SK-N-SH treated with all-trans-retinoic acid at 6 μM for 48 hours (cell line): ENCODE data around the gene CFAP20DC.
"Not testable (repeated sequence)": the region's sequence is repeated elsewhere in the genome, so short reads cannot be mapped to it uniquely, and the experiment has no call there.

Experiments
- ATAC-seq: fragments of 200-7000 bp; cut with Tn5 transposase; 3 replicates; pipeline ENCODE4 v1.9.1; 2020; ENCODE audit warnings: mild to moderate bottlenecking, moderate library complexity
- ARNTL ChIP-seq: fragments of 450-650 bp; formaldehyde crosslinking; IDR thresholded peaks from 2 replicates; pipeline ENCODE4 v1.5.0; 2020; ENCODE audit warnings: low read depth, mild to moderate bottlenecking, moderate library complexity, borderline replicate concordance
- BACH2 ChIP-seq: fragments of 250-450 bp; sonication (Bioruptor Pico); IDR thresholded peaks from 2 replicates; pipeline ENCODE4 v1.9.0; 2021; ENCODE audit warnings: mild to moderate bottlenecking, borderline replicate concordance
- ESRRG ChIP-seq: fragments of 250-450 bp; sonication (Bioruptor Pico); IDR thresholded peaks from 2 replicates; pipeline ENCODE4 v1.6.1; 2021; ENCODE audit warnings: mild to moderate bottlenecking
- GLIS3 ChIP-seq: fragments of 250-450 bp; sonication (Bioruptor Pico); IDR thresholded peaks from 2 replicates; pipeline ENCODE4 v1.5.0; 2020; ENCODE audit warnings: mild to moderate bottlenecking, moderate library complexity
- ISL1 ChIP-seq: fragments of 250-450 bp; sonication (Bioruptor Pico); IDR thresholded peaks from 2 replicates; pipeline ENCODE4 v2.1.2; 2022; ENCODE audit warnings: mild to moderate bottlenecking, moderate library complexity
- OSR1 ChIP-seq: fragments of 250-450 bp; sonication (Bioruptor Pico); IDR thresholded peaks from 2 replicates; pipeline ENCODE4 v1.8.0; 2022; ENCODE audit warnings: moderate library complexity, mild to moderate bottlenecking, inconsistent platforms
- PPARA ChIP-seq: fragments of 250-450 bp; sonication (Bioruptor Pico); IDR thresholded peaks from 2 replicates; pipeline ENCODE4 v1.5.0; 2020; ENCODE audit warnings: mild to moderate bottlenecking, borderline replicate concordance
- RARB ChIP-seq: fragments of 250-450 bp; sonication (Bioruptor Pico); IDR thresholded peaks from 2 replicates; pipeline ENCODE4 v1.8.0; 2021; ENCODE audit warnings: mild to moderate bottlenecking, moderate library complexity
- TCF4 ChIP-seq: fragments of 250-450 bp; sonication (Bioruptor Pico); IDR thresholded peaks from 2 replicates; pipeline ENCODE4 v1.8.0; 2021; ENCODE audit warnings: mild to moderate bottlenecking, moderate library complexity, borderline replicate concordance
- ZFP3 ChIP-seq: fragments of 250-450 bp; sonication (Bioruptor Pico); IDR thresholded peaks from 2 replicates; pipeline ENCODE4 v1.5.0; 2020; ENCODE audit warnings: mild to moderate bottlenecking, moderate library complexity
- ZFP30 ChIP-seq: fragments of 450-650 bp; formaldehyde crosslinking; IDR thresholded peaks from 2 replicates; pipeline ENCODE4 v1.5.0; 2022; ENCODE audit warnings: mild to moderate bottlenecking, moderate library complexity
- ZNF565 ChIP-seq: fragments of 450-650 bp; formaldehyde crosslinking; conservative IDR thresholded peaks from 2 replicates; pipeline ENCODE4 v1.5.0; 2020; ENCODE audit warnings: low read depth, mild to moderate bottlenecking, moderate library complexity
- ZNF70 ChIP-seq: fragments of 450-650 bp; formaldehyde crosslinking; IDR thresholded peaks from 2 replicates; pipeline ENCODE4 v1.5.0; 2020; ENCODE audit warnings: mild to moderate bottlenecking, moderate library complexity
- ZNF8 ChIP-seq: fragments of 450-650 bp; formaldehyde crosslinking; IDR thresholded peaks from 2 replicates; pipeline ENCODE4 v1.5.0; 2020; ENCODE audit warnings: mild to moderate bottlenecking, moderate library complexity
- TF ChIP-seq, protein P1 (sequence below): fragments of 250-450 bp; sonication (Bioruptor Pico); IDR thresholded peaks from 2 replicates; pipeline ENCODE4 v1.5.1; 2021; ENCODE audit warnings: mild to moderate bottlenecking, moderate library complexity
- TF ChIP-seq, protein P2 (sequence below): fragments of 250-450 bp; sonication (Bioruptor Pico); IDR thresholded peaks from 2 replicates; pipeline ENCODE4 v1.8.0; 2021; ENCODE audit warnings: low read depth, mild to moderate bottlenecking, moderate library complexity, borderline replicate concordance
- TF ChIP-seq, protein P3 (sequence below): fragments of 250-450 bp; sonication (Bioruptor Pico); IDR thresholded peaks from 2 replicates; pipeline ENCODE4 v1.5.0; 2020; ENCODE audit warnings: mild to moderate bottlenecking, moderate library complexity

Gene CFAP20DC

DNA sequence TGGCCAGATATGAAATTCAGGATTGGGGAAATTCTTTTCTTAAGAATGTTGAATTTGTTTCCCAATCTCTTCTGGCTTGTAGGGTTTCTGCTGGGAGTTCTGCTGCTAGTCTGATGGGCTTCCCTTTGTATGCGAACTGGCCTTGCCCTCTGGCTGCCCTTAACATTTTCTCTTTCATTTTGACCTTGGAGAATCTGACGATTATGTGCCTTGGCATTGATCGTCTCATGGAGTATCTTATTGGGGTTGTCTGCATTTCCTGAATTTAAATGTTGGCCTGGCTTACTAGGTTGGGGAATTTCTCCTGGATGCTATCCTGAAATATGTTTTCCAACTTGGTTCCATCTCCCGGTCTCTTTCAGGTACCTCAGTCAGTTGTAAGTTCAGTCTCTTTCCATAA is 152.2 kb downstream of the CFAP20DC start:
- no peak for ATAC-seq
- TF ChIP-seq ISL1 (CRISPR knock-in tag) = no peak
- no peak for TF ChIP-seq ZNF70 (CRISPR knock-in tag)
- no peak for TF ChIP-seq ZNF565 (CRISPR knock-in tag)
- TF ChIP-seq, protein P1, sequence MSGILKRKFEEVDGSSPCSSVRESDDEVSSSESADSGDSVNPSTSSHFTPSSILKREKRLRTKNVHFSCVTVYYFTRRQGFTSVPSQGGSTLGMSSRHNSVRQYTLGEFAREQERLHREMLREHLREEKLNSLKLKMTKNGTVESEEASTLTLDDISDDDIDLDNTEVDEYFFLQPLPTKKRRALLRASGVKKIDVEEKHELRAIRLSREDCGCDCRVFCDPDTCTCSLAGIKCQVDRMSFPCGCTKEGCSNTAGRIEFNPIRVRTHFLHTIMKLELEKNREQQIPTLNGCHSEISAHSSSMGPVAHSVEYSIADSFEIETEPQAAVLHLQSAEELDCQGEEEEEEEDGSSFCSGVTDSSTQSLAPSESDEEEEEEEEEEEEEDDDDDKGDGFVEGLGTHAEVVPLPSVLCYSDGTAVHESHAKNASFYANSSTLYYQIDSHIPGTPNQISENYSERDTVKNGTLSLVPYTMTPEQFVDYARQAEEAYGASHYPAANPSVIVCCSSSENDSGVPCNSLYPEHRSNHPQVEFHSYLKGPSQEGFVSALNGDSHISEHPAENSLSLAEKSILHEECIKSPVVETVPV = no peak
- no peak for TF ChIP-seq TCF4

DNA sequence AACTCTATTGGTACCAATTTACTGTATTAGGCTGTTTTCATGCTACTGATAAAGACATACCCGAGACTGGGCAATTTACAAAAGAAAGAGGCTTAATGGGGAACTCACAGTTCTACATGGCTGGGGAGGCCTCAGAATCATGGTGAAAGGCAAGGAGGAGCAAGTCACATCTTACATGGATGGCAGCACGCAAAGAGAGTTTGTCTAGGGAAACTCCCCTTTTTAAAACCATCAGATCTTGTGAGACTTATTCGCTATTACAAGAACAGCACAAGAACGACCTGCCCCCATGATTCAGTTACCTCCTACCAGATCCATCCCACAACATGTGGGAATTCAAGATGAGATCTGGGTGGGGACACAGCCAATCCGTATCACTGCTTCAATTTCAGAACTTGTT is 154.1 kb downstream of the CFAP20DC start:
- ATAC-seq = not testable (repeated sequence)

DNA sequence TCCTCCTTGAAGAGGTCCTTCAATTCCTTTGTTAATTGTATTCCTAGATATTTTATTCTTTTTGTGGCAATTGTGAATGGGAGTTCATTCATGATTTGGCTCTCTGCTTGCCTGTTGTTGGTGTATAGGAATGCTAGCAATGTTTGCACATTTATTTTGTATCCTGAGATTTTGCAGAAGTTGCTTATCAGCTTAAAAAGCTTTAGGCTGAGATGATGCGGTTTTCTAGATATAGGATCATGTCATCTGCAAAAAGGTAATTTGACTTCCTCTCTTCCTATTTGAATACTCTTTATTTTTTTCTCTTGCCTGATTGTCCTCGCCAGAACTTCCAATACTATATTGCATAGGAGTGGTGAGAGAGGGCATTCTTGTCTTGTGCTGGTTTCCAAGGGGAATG is 157.3 kb downstream of the CFAP20DC start:
- ATAC-seq = not testable (repeated sequence)

DNA sequence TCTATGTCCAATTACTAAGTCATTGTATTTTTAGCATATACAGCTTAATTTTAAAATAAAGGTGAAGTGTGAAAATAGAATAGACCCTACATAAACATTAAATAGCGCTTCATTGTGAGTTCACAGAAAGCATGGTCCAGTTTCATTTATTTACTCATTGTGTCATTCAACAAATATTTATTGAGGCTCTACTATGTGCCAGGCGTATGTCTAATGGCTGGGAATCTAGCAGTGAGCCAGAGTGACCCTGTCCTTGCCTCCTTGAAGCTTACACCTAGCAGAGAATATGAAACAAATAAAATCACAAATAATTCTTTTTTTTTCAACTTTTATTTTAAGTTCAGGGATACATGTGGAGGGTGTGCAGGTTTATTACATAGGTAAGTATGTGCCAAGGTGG is 161.7 kb downstream of the CFAP20DC start:
- TF ChIP-seq ISL1 (CRISPR knock-in tag) (no peak), ESRRG (no peak), ZNF565 (CRISPR knock-in tag) (no peak), ZNF8 (CRISPR knock-in tag) (no peak)
- no peak for ATAC-seq

DNA sequence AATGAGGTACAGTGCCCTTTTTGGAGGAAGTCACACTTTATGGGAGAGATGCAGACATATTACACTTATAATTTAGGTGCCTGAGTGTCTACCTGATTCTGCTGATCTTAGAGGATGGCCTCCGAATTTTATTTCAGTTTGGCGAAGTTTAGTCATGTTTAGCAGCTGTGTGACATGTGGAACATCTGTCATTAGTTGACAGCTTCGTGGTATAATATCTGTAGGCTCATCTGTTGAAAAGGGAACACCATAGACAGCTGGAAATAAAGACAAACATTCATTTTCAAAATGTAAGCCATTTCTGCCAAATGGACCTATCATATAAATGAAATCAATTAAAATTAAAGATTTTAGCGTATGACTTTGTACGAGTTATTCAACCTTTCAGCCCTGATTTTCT is 165.4 kb downstream of the CFAP20DC start:
- no peak for ATAC-seq

DNA sequence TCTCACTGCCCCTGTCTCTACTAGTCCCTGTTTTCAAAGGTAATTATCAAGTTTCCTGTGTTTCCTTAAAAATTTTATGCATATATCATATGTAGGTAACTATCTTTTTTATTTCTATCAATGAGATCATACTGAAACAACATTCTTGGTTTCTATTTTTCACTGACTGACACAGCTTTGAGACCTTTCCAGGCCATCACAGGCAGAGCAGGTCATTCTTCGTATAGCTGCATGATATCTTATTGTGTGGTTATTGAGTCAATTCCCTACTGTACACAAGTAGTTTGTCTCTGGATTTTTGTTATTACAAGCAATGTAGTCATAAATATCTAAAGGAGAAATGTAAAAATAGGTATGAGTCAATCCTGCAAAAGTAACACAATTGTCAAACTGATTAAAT is 169.6 kb downstream of the CFAP20DC start:
- no peak for TF ChIP-seq ZNF70 (CRISPR knock-in tag)
- no peak for TF ChIP-seq BACH2
- TF ChIP-seq, protein P1 = no peak
- TF ChIP-seq, protein P2, sequence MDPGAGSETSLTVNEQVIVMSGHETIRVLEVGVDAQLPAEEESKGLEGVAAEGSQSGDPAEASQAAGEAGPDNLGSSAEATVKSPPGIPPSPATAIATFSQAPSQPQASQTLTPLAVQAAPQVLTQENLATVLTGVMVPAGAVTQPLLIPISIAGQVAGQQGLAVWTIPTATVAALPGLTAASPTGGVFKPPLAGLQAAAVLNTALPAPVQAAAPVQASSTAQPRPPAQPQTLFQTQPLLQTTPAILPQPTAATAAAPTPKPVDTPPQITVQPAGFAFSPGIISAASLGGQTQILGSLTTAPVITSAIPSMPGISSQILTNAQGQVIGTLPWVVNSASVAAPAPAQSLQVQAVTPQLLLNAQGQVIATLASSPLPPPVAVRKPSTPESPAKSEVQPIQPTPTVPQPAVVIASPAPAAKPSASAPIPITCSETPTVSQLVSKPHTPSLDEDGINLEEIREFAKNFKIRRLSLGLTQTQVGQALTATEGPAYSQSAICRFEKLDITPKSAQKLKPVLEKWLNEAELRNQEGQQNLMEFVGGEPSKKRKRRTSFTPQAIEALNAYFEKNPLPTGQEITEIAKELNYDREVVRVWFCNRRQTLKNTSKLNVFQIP (CRISPR knock-in tag) = no peak
- TF ChIP-seq GLIS3 (CRISPR knock-in tag) = no peak
- no peak for TF ChIP-seq RARB (CRISPR knock-in tag)
- no peak for TF ChIP-seq ZFP3 (CRISPR knock-in tag)
- TF ChIP-seq, all 23 proteins: peak for 0
- ATAC-seq = no peak

More for the DNA sequence above, 165.4 kb downstream of the CFAP20DC start:
- TF ChIP-seq BACH2 = no peak
- TF ChIP-seq ARNTL (CRISPR knock-in tag) = no peak
- TF ChIP-seq, protein P2 (CRISPR knock-in tag) = no peak
- no peak for TF ChIP-seq ISL1 (CRISPR knock-in tag)
- TF ChIP-seq, protein P3, sequence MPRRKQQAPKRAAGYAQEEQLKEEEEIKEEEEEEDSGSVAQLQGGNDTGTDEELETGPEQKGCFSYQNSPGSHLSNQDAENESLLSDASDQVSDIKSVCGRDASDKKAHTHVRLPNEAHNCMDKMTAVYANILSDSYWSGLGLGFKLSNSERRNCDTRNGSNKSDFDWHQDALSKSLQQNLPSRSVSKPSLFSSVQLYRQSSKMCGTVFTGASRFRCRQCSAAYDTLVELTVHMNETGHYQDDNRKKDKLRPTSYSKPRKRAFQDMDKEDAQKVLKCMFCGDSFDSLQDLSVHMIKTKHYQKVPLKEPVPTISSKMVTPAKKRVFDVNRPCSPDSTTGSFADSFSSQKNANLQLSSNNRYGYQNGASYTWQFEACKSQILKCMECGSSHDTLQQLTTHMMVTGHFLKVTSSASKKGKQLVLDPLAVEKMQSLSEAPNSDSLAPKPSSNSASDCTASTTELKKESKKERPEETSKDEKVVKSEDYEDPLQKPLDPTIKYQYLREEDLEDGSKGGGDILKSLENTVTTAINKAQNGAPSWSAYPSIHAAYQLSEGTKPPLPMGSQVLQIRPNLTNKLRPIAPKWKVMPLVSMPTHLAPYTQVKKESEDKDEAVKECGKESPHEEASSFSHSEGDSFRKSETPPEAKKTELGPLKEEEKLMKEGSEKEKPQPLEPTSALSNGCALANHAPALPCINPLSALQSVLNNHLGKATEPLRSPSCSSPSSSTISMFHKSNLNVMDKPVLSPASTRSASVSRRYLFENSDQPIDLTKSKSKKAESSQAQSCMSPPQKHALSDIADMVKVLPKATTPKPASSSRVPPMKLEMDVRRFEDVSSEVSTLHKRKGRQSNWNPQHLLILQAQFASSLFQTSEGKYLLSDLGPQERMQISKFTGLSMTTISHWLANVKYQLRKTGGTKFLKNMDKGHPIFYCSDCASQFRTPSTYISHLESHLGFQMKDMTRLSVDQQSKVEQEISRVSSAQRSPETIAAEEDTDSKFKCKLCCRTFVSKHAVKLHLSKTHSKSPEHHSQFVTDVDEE (CRISPR knock-in tag) = no peak
- no peak for TF ChIP-seq OSR1 (CRISPR knock-in tag)
- no peak for TF ChIP-seq ZFP30 (CRISPR knock-in tag)
- no peak for TF ChIP-seq RARB (CRISPR knock-in tag)
- TF ChIP-seq PPARA (CRISPR knock-in tag) = no peak
